H9 (cell line): ENCODE results near the gene MYOM1. TPM values are rescaled to one million over a fixed set of nuclear protein-coding genes. Genes with fewer than 3 reads are reported as not detected.

Source experiments
- DNase-seq: peaks from one replicate; pipeline ENCODE4 v3.0.0-alpha.2; 2017
- H2AFZ ChIP-seq: one replicate; pipeline ENCODE4 v1.6.1; 2013; ENCODE audit warnings: mild to moderate bottlenecking, low read length, control low read depth, moderate library complexity
- H2AK5ac ChIP-seq: 2 replicates; pipeline ENCODE4 v1.6.1; 2013; ENCODE audit warnings: low read length, control low read depth, mixed read lengths; ENCODE audit not compliant: insufficient read length
- H2BK120ac ChIP-seq: one replicate; pipeline ENCODE4 v1.6.1; 2013; ENCODE audit warnings: low read depth, mild to moderate bottlenecking, low read length, control low read depth, inconsistent platforms; ENCODE audit not compliant: poor library complexity, severe bottlenecking
- H2BK12ac ChIP-seq: 2 replicates; pipeline ENCODE4 v1.6.1; 2013; ENCODE audit warnings: low read length, control low read depth, mixed read lengths, low read depth; ENCODE audit not compliant: insufficient read length
- H2BK15ac ChIP-seq: 2 replicates; pipeline ENCODE4 v1.6.1; 2013; ENCODE audit warnings: low read depth, low read length, control low read depth
- H2BK20ac ChIP-seq: one replicate; pipeline ENCODE4 v1.6.1; 2013; ENCODE audit warnings: low read depth, mild to moderate bottlenecking, low read length, control low read depth, inconsistent platforms; ENCODE audit not compliant: poor library complexity, severe bottlenecking
- H2BK5ac ChIP-seq: 2 replicates; pipeline ENCODE4 v1.6.1; 2013; ENCODE audit warnings: low read length, control low read depth, mixed read lengths; ENCODE audit not compliant: insufficient read length
- H3K14ac ChIP-seq: 2 replicates; pipeline ENCODE4 v1.6.1; 2013; ENCODE audit warnings: low read length, control low read depth; ENCODE audit not compliant: insufficient read depth
- H3K18ac ChIP-seq: 2 replicates; pipeline ENCODE4 v1.6.1; 2013; ENCODE audit warnings: low read depth, mild to moderate bottlenecking, mixed read lengths, low read length, control low read depth; ENCODE audit not compliant: insufficient read length
- H3K23ac ChIP-seq: 2 replicates; pipeline ENCODE4 v1.6.1; 2013; ENCODE audit warnings: low read length, control low read depth, mixed read lengths, low read depth; ENCODE audit not compliant: insufficient read length
- H3K23me2 ChIP-seq: 2 replicates; pipeline ENCODE4 v1.6.1; 2013; ENCODE audit warnings: low read depth, mild to moderate bottlenecking, mixed read lengths, low read length, control low read depth; ENCODE audit not compliant: insufficient read length, poor library complexity, severe bottlenecking
- H3K27ac ChIP-seq: 2 replicates; pipeline ENCODE4 v1.5.1; 2013; ENCODE audit warnings: low read length, control low read depth, mixed read lengths, low read depth; ENCODE audit not compliant: insufficient read length
- H3K27me3 ChIP-seq: 2 replicates; pipeline ENCODE4 v1.6.1; 2013; ENCODE audit warnings: low read length, control low read depth, inconsistent platforms; ENCODE audit not compliant: insufficient read depth
- H3K4ac ChIP-seq: 2 replicates; pipeline ENCODE4 v1.6.1; 2013; ENCODE audit warnings: low read depth, mild to moderate bottlenecking, control low read depth, inconsistent platforms, low read length, moderate library complexity
- H3K4me1 ChIP-seq: 2 replicates; pipeline ENCODE4 v1.6.1; 2013; ENCODE audit warnings: low read length, control low read depth, inconsistent platforms; ENCODE audit not compliant: insufficient read depth
- H3K4me2 ChIP-seq: 2 replicates; pipeline ENCODE4 v1.6.1; 2013; ENCODE audit warnings: low read length, control low read depth, mixed read lengths; ENCODE audit not compliant: insufficient read length, insufficient read depth
- H3K56ac ChIP-seq: 2 replicates; pipeline ENCODE4 v1.6.1; 2013; ENCODE audit warnings: low read depth, mild to moderate bottlenecking, mixed read lengths, low read length, control low read depth; ENCODE audit not compliant: insufficient read length
- H3K79me1 ChIP-seq: 2 replicates; pipeline ENCODE4 v1.6.1; 2013; ENCODE audit warnings: low read depth, mild to moderate bottlenecking, moderate library complexity, low read length, control low read depth, inconsistent platforms; ENCODE audit not compliant: insufficient read depth, poor library complexity, severe bottlenecking
- H3K79me2 ChIP-seq: 2 replicates; pipeline ENCODE4 v1.6.1; 2013; ENCODE audit warnings: low read length, control low read depth, inconsistent platforms; ENCODE audit not compliant: insufficient read depth
- H3K9ac ChIP-seq: 2 replicates; pipeline ENCODE4 v1.6.1; 2013; ENCODE audit warnings: low read length, control low read depth, mixed read lengths; ENCODE audit not compliant: insufficient read length; ENCODE audit errors: extremely low read depth
- H3K9me3 ChIP-seq: one replicate; pipeline ENCODE4 v1.6.1; 2013; ENCODE audit warnings: low read depth, low read length, inconsistent platforms; ENCODE audit not compliant: control insufficient read depth
- H3T11ph ChIP-seq: one replicate; pipeline ENCODE4 v1.6.1; 2013; ENCODE audit warnings: mild to moderate bottlenecking, low read length, control low read depth, inconsistent platforms
- H4K20me1 ChIP-seq: one replicate; pipeline ENCODE4 v1.6.1; 2013; ENCODE audit not compliant: control insufficient read depth, insufficient read length, insufficient read depth
- H4K5ac ChIP-seq: 2 replicates; pipeline ENCODE4 v1.6.1; 2013; ENCODE audit warnings: low read depth, mild to moderate bottlenecking, mixed read lengths, low read length, control low read depth; ENCODE audit not compliant: insufficient read length
- H4K8ac ChIP-seq: replicated peaks from 2 replicates; pipeline ENCODE4 v1.6.1; 2013; ENCODE audit warnings: low read length, control low read depth, mixed read lengths, low read depth; ENCODE audit not compliant: insufficient read length
- H4K91ac ChIP-seq: 2 replicates; pipeline ENCODE4 v1.6.1; 2013; ENCODE audit warnings: low read depth, mild to moderate bottlenecking, moderate library complexity, mixed read lengths, low read length, control low read depth; ENCODE audit not compliant: insufficient read length
- H3K27ac Mint-ChIP-seq, 3 experiments: 2 replicates in 2 of 3; 3 replicates in 1 of 3; pipeline ENCODE4 v1.8.0; 2020 to 2021; ENCODE audit warnings: mixed read lengths in 3 of 3, mild to moderate bottlenecking in 1 of 3, moderate library complexity in 1 of 3
- H3K27me3 Mint-ChIP-seq: 2 replicates; pipeline ENCODE4 v1.8.0; 2021; ENCODE audit warnings: low read depth, mild to moderate bottlenecking, moderate library complexity, mixed read lengths
- H3K36me3 Mint-ChIP-seq, 3 experiments: 2 replicates in 2 of 3; 3 replicates in 1 of 3; pipeline ENCODE4 v1.8.0; 2020 to 2021; ENCODE audit warnings: low read depth in 3 of 3, mixed read lengths in 3 of 3; ENCODE audit not compliant: insufficient read depth in 1 of 3
- H3K4me1 Mint-ChIP-seq, 2 experiments: 2 replicates each; pipeline ENCODE4 v1.8.0; 2020; ENCODE audit warnings: mixed read lengths in 2 of 2
- H3K4me3 Mint-ChIP-seq, 2 experiments: 2 replicates in 1 of 2; 3 replicates in 1 of 2; pipeline ENCODE4 v1.8.0; 2020 to 2021; ENCODE audit warnings: mild to moderate bottlenecking in 2 of 2, mixed read lengths in 2 of 2, moderate library complexity in 1 of 2
- H3K9me3 Mint-ChIP-seq, 2 experiments: 2 replicates in 1 of 2; 3 replicates in 1 of 2; pipeline ENCODE4 v1.8.0; 2020; ENCODE audit warnings: mild to moderate bottlenecking in 2 of 2, mixed read lengths in 2 of 2, moderate library complexity in 1 of 2
- CTCF ChIP-seq: fragments of 200-600 bp; sonication (generic); conservative IDR thresholded peaks from 3 replicates; pipeline ENCODE4 v1.8.0; 2021; ENCODE audit warnings: antibody characterized with exemption, mild to moderate bottlenecking
- WGBS: extraction: QIAGEN DNeasy Blood & Tissue Kit; methylation state at CpG from one replicate; pipeline ENCODE4 v1.1.7; 2013; ENCODE audit warnings: missing lambda C conversion rate, low lambda C conversion rate, mixed read lengths; ENCODE audit not compliant: insufficient read length; ENCODE audit errors: extremely low coverage; 5-methylcytosine and 5-hydroxymethylcytosine counted together
- total RNA-seq: library from RNA; stranded (reverse); gene quantifications from 2 replicates; pipeline ENCODE4 v1.2.1, GENCODE V29; 2021

The MYOM1 gene
- total RNA-seq, 1 experiment from 2014 or later = 0.17 TPM

GRCh38 chr18:3110034-3110752 lies 109.6 kb downstream of the MYOM1 start:
- Mint-ChIP-seq H3K27ac (no peak overlapping the region), H3K36me3 (no peaks in the 10 kb centered on the region), H3K27me3 (peaks cover 55% of the 10 kb centered on the region), H3K9me3 (no peaks in the 10 kb centered on the region; a peak in 1 of 5 replicates), H3K4me1 (no peaks in the 10 kb centered on the region), H3K4me3 (no peak overlapping the region)
- Histone ChIP-seq H3K9ac (no peak overlapping the region), H2BK120ac (no peak overlapping the region), H2BK12ac (no peak overlapping the region), H3K27ac (no peak overlapping the region), H2AFZ (no peak overlapping the region), H3K4ac (no peak overlapping the region), H2BK20ac (no peak overlapping the region), H4K5ac (no peak overlapping the region), H4K91ac (no peak overlapping the region), H2BK15ac (no peak overlapping the region), H2BK5ac (no peak overlapping the region), H3K18ac (no peak overlapping the region), H3K4me1 (no peaks in the 10 kb centered on the region), H3T11ph (no peak overlapping the region), H2AK5ac (no peak overlapping the region), H3K23me2 (no peaks in the 10 kb centered on the region), H3K27me3 (peaks cover 13% of the 10 kb centered on the region), H3K23ac (no peak overlapping the region), H3K14ac (no peak overlapping the region; the same call in 1 of the 2 replicates), H4K20me1 (no peaks in the 10 kb centered on the region), H3K4me2 (no peak overlapping the region), H3K79me2 (no peaks in the 10 kb centered on the region), H3K9me3 (no peaks in the 10 kb centered on the region), H4K8ac (no peak overlapping the region), H3K56ac (no peak overlapping the region), H3K79me1 (no peaks in the 10 kb centered on the region)
- TF ChIP-seq CTCF = no peak
- no peak for DNase-seq
- no CpG with 5 or more reads among the region's 7 CpGs for WGBS
